Aorta (tissue), 5 donors: ENCODE results near the gene COQ10A. TPM values are rescaled to one million over a fixed set of nuclear protein-coding genes. Genes with fewer than 3 reads are reported as not detected.
"Not testable (repeated sequence)": the region's sequence is repeated elsewhere in the genome, so short reads cannot be mapped to it uniquely, and the experiment has no call there.

ENCODE experiments used
- ATAC-seq: fragments of 200-7000 bp; cut with Tn5 transposase; one replicate; pipeline ENCODE4 v1.9.1; 2022; ENCODE audit warnings: moderate library complexity; ENCODE audit not compliant: low FRiP score
- DNase-seq, 2 donors: peaks; one replicate each; pipeline ENCODE4 v3.0.0-alpha.2; 2020
- H3K27ac ChIP-seq, 2 donors: one replicate each; pipeline ENCODE4 v1.5.1; 2013; ENCODE audit warnings: low read length in 2 of 2, mild to moderate bottlenecking in 2 of 2, moderate library complexity in 2 of 2, control low read depth in 1 of 2, inconsistent platforms in 1 of 2, low read depth in 1 of 2
- H3K27me3 ChIP-seq, 2 donors: one replicate each; pipeline ENCODE4 v1.6.1; 2013; ENCODE audit warnings: control low read depth in 1 of 2, low read length in 1 of 2, mild to moderate bottlenecking in 1 of 2, moderate library complexity in 1 of 2; ENCODE audit not compliant: insufficient read depth in 2 of 2, control insufficient read depth in 1 of 2
- H3K36me3 ChIP-seq, 2 donors: one replicate each; pipeline ENCODE4 v1.6.1; 2013; ENCODE audit warnings: control low read depth in 1 of 2, low read length in 1 of 2, mild to moderate bottlenecking in 1 of 2; ENCODE audit not compliant: insufficient read depth in 2 of 2, control insufficient read depth in 1 of 2
- H3K4me1 ChIP-seq, 2 donors: one replicate each; pipeline ENCODE4 v1.6.1; 2013; ENCODE audit warnings: low read length in 2 of 2, control low read depth in 1 of 2, mild to moderate bottlenecking in 1 of 2, moderate library complexity in 1 of 2; ENCODE audit not compliant: insufficient read depth in 2 of 2, control insufficient read depth in 1 of 2
- H3K4me3 ChIP-seq, 2 donors: one replicate each; pipeline ENCODE4 v1.5.1; 2013; ENCODE audit warnings: low read length in 2 of 2, control low read depth in 1 of 2, mild to moderate bottlenecking in 1 of 2
- H3K9me3 ChIP-seq: one replicate; pipeline ENCODE4 v1.6.1; 2013; ENCODE audit warnings: mild to moderate bottlenecking, low read length; ENCODE audit not compliant: control insufficient read depth
- WGBS, 2 donors: extraction: QIAGEN DNeasy Blood & Tissue Kit; methylation state at CpG; one replicate each; pipeline ENCODE4 v1.1.7; 2013; 5-methylcytosine and 5-hydroxymethylcytosine counted together
- intact Hi-C, 2 donors: fragments of 100-400 bp; cut with DNase I; formaldehyde crosslinking; loops; one replicate each; pipeline versions ENCODE4 v1.14.2 to v1.15.0; 2022
- polyA plus RNA-seq, 2 donors: library from polyadenylated mRNA; stranded (reverse); fragments of 200-250 nt; gene quantifications; one replicate each; pipeline ENCODE4 v1.2.3, GENCODE V29; 2013
- total RNA-seq, 2 donors: library from RNA; stranded (reverse); fragmentation: NEBNext Ultra II Directional; extraction: Animal tissue kit (Norgen Biotek cat#: 25700); gene quantifications; one replicate each; pipeline ENCODE4 v1.2.1, GENCODE V29; 2021
- donor health status: healthy with polysubstance abuse.
- donor health status: Bipolar disorder and iron deficiency.
- donor health status: DM: no; HTN: no; CAD: no.
- donor health status: DM: no; HTN: no; CAD: no.
- donor health status: DM: yes; HTN: yes; CAD: no.

The COQ10A gene
- total and polyA plus RNA-seq, 4 donors = 11.1 to 18.9 (median 11.5) TPM

GRCh38 chr12:56278905-56279304 lies 12.2 kb downstream of the COQ10A start:
- Histone ChIP-seq H3K4me1 (no peaks in the 10 kb centered on the region), H3K27me3 (no peaks in the 10 kb centered on the region), H3K27ac (no peak overlapping the region), H3K9me3 (no peaks in the 10 kb centered on the region), H3K36me3 (peaks cover 13 to 15% of the 10 kb centered on the region in 2 donors), H3K4me3 (no peak overlapping the region)
- intact Hi-C loops = no loop called here
- ATAC-seq (no peak), DNase-seq (no peak)
- 95 to 98% methylated on average over 3 of the region's 3 CpGs for WGBS, 2 donors

GRCh38 chr12:56280849-56281248 lies 14.1 kb downstream of the COQ10A start:
- intact Hi-C loops = no loop called here

GRCh38 chr12:56282030-56282429 lies 15.3 kb downstream of the COQ10A start:
- no peak overlapping the region for H3K27ac ChIP-seq
- peaks cover 5 to 8% of the 10 kb centered on the region in 2 donors for H3K36me3 ChIP-seq
- ATAC-seq = no peak
- no peak overlapping the region for H3K4me3 ChIP-seq
- no peaks in the 10 kb centered on the region for H3K27me3 ChIP-seq
- H3K9me3 ChIP-seq = no peaks in the 10 kb centered on the region
- no peak for DNase-seq
- intact Hi-C loops = no loop called here
- H3K4me1 ChIP-seq = peaks cover 0 to 2% of the 10 kb centered on the region in 2 donors
- 51 to 54% methylated on average over 6 of the region's 6 CpGs for WGBS, 2 donors

More at GRCh38 chr12:56280849-56281248, 14.1 kb downstream of the COQ10A start:
- H3K27ac ChIP-seq = no peak overlapping the region
- DNase-seq (no peak), ATAC-seq (no peak)
- no peaks in the 10 kb centered on the region for H3K9me3 ChIP-seq
- H3K36me3 ChIP-seq = peaks cover 7 to 9% of the 10 kb centered on the region in 2 donors
- H3K4me3 ChIP-seq = no peak overlapping the region
- H3K27me3 ChIP-seq = no peaks in the 10 kb centered on the region
- no peaks in the 10 kb centered on the region for H3K4me1 ChIP-seq

GRCh38 chr12:56282579-56282978 lies 15.8 kb downstream of the COQ10A start:
- DNase-seq (no peak), ATAC-seq (no peak)
- Histone ChIP-seq H3K27me3 (no peaks in the 10 kb centered on the region), H3K4me1 (peaks cover 0 to 2% of the 10 kb centered on the region in 2 donors), H3K4me3 (no peak overlapping the region), H3K27ac (no peak overlapping the region), H3K9me3 (no peaks in the 10 kb centered on the region), H3K36me3 (peaks cover 5 to 8% of the 10 kb centered on the region in 2 donors)
- intact Hi-C loops = no loop called here
- WGBS, 2 donors = 98% methylated on average over 2 of the region's 2 CpGs

- H3K9me3 ChIP-seq, H3K27me3 ChIP-seq, H3K27ac ChIP-seq, H3K4me3 ChIP-seq, intact Hi-C loops, DNase-seq, H3K36me3 ChIP-seq, ATAC-seq, H3K4me1 ChIP-seq: not testable (repeated sequence)
- WGBS, 2 donors = 85 to 86% methylated on average over 5 of the region's 5 CpGs
Observed at GRCh38 chr12:56284263-56284662, 17.5 kb downstream of the COQ10A start.

GRCh38 chr12:56286044-56286830 lies 19.5 kb downstream of the COQ10A start:
- WGBS, 2 donors = 65 to 73% methylated on average over 4 of the region's 4 CpGs
- peaks cover 0 to 2% of the 10 kb centered on the region in 2 donors for H3K4me1 ChIP-seq
- peaks cover 5 to 8% of the 10 kb centered on the region in 2 donors for H3K36me3 ChIP-seq
- no peak overlapping the region for H3K27ac ChIP-seq
- intact Hi-C loops = no loop called here
- DNase-seq (no peak), ATAC-seq (no peak)
- no peaks in the 10 kb centered on the region for H3K27me3 ChIP-seq
- no peak overlapping the region for H3K4me3 ChIP-seq
- H3K9me3 ChIP-seq = no peaks in the 10 kb centered on the region

GRCh38 chr12:56288705-56289387 lies 22.1 kb downstream of the COQ10A start:
- DNase-seq = no peak

GRCh38 chr12:56293795-56294194 lies 27.1 kb downstream of the COQ10A start:
- no peak for ATAC-seq
- H3K36me3 ChIP-seq = peaks cover 0 to 4% of the 10 kb centered on the region in 2 donors
- 80 to 81% methylated on average over 5 of the region's 5 CpGs for WGBS, 2 donors
- DNase-seq = no peak
- peaks cover 0 to 2% of the 10 kb centered on the region in 2 donors for H3K4me1 ChIP-seq
- H3K27me3 ChIP-seq = no peaks in the 10 kb centered on the region
- no peak overlapping the region for H3K27ac ChIP-seq
- H3K4me3 ChIP-seq = no peak overlapping the region
- intact Hi-C loops = no loop called here
- no peaks in the 10 kb centered on the region for H3K9me3 ChIP-seq

More at GRCh38 chr12:56288705-56289387, 22.1 kb downstream of the COQ10A start:
- Histone ChIP-seq H3K36me3 (peaks cover 0 to 5% of the 10 kb centered on the region in 2 donors), H3K27ac (no peak overlapping the region), H3K4me1 (peaks cover 0 to 2% of the 10 kb centered on the region in 2 donors), H3K27me3 (no peaks in the 10 kb centered on the region), H3K9me3 (no peaks in the 10 kb centered on the region), H3K4me3 (no peak overlapping the region)
- no peak for ATAC-seq
- WGBS, 2 donors = 77 to 82% methylated on average over 3 of the region's 3 CpGs
- intact Hi-C loops = no loop called here
